ENCODE results near the gene TTC21A.
A peak's percentile ranks its signal among the peaks of the same experiment; 100 is the strongest.

Gene TTC21A

DNA sequence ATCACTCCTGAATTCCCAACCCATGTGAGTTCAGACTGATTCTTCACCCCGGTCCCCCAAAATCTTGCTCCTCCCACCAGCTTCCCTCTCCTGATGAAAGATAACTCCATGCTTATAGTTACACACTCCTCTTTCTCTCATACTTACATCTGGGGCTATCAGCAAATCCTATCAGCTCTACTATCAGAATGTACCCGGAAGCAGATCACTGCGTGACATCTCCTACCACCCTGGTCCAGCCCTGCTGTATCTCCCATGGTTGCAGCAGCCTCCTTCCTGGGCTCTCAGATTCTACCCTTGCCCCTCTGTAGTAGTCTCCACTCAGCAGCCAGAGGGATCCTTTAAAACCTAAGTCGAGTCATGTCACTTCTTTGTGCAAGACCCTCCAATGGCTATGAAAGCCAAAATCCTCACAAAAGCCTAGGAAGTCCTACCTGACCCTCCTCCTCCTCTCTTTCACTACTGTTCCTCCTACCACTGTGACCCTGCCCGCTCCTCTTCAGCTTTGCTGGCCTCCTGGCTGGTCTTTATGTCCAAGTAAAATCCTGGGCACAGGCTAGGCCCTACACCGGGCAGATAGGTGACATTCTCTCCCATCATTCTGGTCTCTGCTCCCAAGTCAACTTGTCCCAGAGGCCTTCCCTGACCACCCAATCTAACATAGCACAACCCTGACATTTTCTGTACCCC lies 68.7 kb downstream of the TTC21A start:
- Mint-ChIP-seq H3K4me1 (ENCODE audit: low read depth) (peaks cover 41% of the 10 kb centered on the region), H3K4me3 (no peak overlapping the region), H3K27me3 (ENCODE audit: low read depth) (peaks cover 4% of the 10 kb centered on the region), H3K9me3 (peaks cover 6% of the 10 kb centered on the region), H3K27ac (peak overlapping the region; percentile 28), H3K36me3 (ENCODE audit: low read depth) (peaks cover 9% of the 10 kb centered on the region)

DNA sequence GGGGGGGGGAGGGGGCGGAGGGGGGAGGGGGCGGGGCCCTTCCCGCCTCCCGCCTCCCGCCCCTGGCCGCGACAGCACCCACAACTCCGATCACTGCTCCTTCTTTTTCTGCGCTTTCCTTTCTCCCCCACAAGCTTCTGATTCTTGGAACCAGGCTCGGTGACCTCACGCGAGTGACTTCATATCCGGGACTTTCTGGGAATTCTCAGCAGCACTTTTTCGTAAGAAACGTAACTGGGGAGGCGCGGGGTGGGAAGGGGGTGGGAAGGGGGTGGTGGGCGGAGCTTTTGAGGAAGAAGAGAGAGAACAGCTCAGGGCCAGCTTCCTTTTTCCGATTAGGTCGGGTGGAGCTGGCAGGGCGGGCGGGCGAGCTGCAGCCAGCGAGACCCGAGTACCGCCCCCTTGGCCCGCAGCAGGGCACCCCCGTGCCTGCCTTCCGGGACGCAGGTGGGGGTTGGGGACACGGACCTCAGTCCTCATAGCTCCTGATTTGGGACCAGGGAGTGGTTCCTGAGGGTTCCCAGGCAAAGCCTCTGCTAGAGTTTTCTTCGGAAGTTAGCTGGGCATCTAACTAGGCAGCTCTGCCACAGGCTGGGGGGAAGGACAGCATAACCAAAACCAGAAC lies 70.3 kb downstream of the TTC21A start:
- Mint-ChIP-seq H3K36me3 (ENCODE audit: low read depth) (peaks cover 9% of the 10 kb centered on the region), H3K27me3 (ENCODE audit: low read depth) (peaks cover 4% of the 10 kb centered on the region), H3K4me3 (peak overlapping the region; percentile 64), H3K27ac (peak overlapping the region; percentile 80), H3K9me3 (peaks cover 6% of the 10 kb centered on the region), H3K4me1 (ENCODE audit: low read depth) (peaks cover 45% of the 10 kb centered on the region)

DNA sequence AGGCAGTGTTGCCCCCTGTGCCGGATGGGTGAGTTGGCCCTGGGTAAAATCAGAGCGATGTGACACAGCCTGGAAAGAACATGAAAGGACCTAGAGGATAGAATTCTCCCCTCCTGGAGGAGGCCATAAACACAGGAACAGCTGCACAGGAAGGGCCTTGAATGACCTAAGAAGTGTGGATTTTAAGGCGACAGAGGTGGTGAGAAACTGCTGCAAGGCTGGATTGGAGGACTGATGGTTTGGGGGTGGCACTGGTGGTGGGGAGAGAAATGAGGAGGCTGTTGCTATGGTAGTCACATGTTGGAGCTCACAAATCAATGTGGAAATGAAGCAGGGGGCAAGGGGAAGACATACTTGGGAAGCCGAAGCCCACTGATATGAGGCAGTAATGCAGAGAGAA lies 71.1 kb downstream of the TTC21A start:
- H3K4me3 Mint-ChIP-seq: peak overlapping the region; percentile 70
- H3K9me3 Mint-ChIP-seq: peaks cover 6% of the 10 kb centered on the region
- peaks cover 45% of the 10 kb centered on the region for H3K4me1 Mint-ChIP-seq (ENCODE audit: low read depth)
- H3K27ac Mint-ChIP-seq: peak overlapping the region; percentile 66
- H3K27me3 Mint-ChIP-seq (ENCODE audit: low read depth): peaks cover 4% of the 10 kb centered on the region
- H3K36me3 Mint-ChIP-seq (ENCODE audit: low read depth): peaks cover 9% of the 10 kb centered on the region

DNA sequence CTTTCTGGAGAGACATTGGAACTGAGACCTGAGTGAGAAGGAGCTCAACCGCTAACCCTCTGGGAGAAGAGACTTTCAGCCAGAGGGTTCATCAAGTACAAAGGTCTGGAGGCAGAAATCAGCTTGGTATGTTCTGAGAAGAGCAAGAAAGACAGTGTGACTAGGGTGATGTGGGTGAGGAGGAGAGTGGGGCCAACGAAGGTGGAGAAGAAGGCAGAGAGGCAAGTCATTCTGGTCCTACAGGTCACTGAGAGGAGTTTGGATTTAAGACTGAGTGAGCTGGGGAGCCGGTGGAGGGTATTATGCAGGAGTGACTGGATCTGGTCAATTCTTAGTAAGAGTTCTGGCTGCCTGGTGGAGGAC lies 72.7 kb downstream of the TTC21A start:
- Mint-ChIP-seq H3K27ac (peak overlapping the region; percentile 75), H3K4me1 (ENCODE audit: low read depth) (peaks cover 45% of the 10 kb centered on the region), H3K27me3 (ENCODE audit: low read depth) (no peaks in the 10 kb centered on the region), H3K9me3 (peaks cover 6% of the 10 kb centered on the region), H3K4me3 (peak overlapping the region; percentile 87), H3K36me3 (ENCODE audit: low read depth) (peaks cover 5% of the 10 kb centered on the region)

DNA sequence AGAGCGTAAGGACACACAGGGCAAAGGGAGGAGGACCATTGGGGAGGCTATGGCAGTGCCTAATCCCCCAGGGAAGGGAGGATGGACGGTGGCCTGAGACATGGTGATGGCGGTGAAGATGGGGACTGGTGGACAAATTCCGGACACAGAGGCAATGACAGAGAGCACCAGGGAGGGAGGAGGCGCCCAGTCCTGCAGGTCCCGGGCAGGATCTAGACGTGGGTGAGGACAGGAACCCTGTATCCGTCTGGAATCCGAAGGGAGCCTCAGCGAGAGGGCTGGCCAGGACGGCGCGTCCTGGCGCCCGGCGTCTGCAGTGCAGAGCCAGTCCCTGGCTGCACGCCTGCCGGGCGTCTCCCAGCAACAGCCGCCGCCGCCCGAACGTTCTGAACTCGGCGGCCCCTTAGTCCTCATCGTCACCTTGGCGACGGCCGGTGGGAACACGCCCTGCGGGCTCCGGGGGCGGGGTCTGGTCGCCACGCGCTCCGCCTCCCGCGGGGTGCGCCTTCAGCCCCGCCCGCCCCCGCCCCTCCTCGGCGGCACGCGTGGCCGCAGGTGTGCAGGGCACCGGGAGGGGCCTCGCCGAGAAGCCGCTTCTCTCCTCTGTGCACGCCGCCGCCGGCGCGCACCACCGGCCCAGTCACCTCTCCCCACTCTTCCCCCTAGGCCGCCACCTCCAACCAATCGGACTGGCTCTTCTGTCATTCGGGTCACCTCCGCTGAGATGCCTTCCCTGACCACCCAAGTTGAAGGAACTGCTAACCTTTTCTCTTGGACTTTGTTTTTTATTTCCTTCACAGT lies 73.3 kb downstream of the TTC21A start:
- Mint-ChIP-seq H3K27me3 (ENCODE audit: low read depth) (no peaks in the 10 kb centered on the region), H3K4me3 (peak overlapping the region; percentile 87), H3K36me3 (ENCODE audit: low read depth) (peaks cover 3% of the 10 kb centered on the region), H3K27ac (peak overlapping the region; percentile 75), H3K9me3 (peaks cover 4% of the 10 kb centered on the region), H3K4me1 (ENCODE audit: low read depth) (peaks cover 44% of the 10 kb centered on the region)

DNA sequence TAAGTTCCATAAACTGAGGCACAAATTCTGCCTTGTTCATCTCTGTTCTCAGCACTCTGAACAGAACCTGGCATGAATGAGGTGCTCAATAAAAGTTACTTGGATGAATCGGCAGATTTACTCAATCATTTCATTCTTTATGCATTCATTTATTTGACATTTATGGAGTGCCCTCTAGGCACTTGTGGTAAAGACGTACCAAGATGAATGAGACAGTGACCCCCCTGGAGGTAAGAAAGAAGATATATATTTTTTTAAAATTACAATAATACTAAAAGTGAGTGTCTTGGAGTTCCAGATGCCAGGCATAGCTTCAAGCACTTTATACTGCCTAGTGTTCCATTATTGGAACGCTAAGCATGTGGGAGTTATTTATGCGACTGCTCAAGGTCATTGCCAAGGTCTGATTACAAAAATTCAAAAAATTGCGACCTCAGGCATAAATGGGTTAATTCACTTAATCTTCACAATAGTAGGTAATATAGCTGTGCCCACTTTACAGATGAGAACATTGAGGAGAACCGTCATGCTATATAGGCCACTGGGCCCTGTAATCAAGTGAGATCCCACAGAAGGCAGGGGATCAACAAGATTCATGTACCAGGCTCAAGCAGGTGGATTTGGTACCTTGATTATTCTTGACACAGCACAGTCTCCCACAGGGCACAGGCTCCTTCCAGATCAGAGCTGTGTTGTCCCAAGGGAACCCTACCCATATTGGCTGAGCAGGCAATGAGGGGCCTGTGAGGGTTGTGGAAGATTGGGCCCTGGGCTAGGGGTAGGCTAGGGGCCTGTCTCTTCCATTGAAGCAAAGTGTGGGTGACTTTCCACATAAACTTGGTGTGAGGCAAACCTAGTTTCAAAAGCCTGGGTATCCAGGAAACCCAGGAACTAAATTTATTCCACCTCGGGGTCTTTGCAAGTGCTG lies 74.2 kb downstream of the TTC21A start:
- no peaks in the 10 kb centered on the region for H3K36me3 Mint-ChIP-seq (ENCODE audit: low read depth)
- H3K27me3 Mint-ChIP-seq (ENCODE audit: low read depth): no peaks in the 10 kb centered on the region
- H3K4me3 Mint-ChIP-seq: peak overlapping the region; percentile 72
- no peaks in the 10 kb centered on the region for H3K9me3 Mint-ChIP-seq
- H3K27ac Mint-ChIP-seq: peak overlapping the region; percentile 50
- peaks cover 35% of the 10 kb centered on the region for H3K4me1 Mint-ChIP-seq (ENCODE audit: low read depth)

DNA sequence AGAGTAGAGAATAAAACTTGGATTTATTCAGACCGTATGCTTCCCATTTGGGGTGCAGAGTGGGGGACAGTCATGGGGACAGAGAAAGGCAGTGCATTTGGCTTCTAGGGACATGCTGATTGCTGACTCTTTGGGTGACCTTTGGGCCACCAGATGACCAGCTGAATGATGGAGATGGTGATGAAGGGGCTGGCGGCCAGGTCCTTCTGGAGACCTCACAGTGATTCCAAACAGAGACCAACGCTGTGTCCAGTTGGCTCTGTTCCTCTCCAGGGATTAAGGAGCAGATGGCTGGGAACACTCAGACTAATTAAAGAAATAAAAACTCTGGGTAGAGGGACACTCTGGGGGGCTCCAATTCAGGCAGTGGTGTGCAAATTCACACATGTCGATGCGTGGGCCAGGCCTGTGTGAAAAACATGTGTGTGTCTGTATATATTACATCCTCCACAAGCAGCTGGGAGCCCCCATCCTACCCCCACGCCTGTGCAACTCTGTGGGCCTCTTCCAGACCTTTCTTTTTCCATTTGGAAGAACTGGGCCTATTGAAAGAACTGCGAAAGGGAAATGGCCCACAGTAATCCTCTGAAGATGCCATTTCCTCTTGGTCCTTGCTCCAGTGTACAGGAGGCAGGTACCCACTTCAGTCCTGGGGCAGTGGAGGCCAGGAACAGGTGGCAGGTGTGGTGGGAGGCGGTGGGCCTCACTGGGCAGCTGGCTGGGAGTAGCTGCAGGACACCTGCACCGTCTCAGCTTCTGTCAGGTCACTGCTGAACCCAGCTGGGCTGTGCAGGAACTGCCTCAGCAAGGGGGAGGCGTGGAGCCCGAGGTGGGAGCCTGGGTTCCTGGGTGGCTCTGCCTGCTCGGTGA lies 76.0 kb downstream of the TTC21A start:
- Mint-ChIP-seq H3K4me1 (ENCODE audit: low read depth) (peaks cover 28% of the 10 kb centered on the region), H3K27me3 (ENCODE audit: low read depth) (no peaks in the 10 kb centered on the region), H3K27ac (no peak overlapping the region), H3K9me3 (no peaks in the 10 kb centered on the region), H3K36me3 (ENCODE audit: low read depth) (no peaks in the 10 kb centered on the region), H3K4me3 (no peak overlapping the region)

DNA sequence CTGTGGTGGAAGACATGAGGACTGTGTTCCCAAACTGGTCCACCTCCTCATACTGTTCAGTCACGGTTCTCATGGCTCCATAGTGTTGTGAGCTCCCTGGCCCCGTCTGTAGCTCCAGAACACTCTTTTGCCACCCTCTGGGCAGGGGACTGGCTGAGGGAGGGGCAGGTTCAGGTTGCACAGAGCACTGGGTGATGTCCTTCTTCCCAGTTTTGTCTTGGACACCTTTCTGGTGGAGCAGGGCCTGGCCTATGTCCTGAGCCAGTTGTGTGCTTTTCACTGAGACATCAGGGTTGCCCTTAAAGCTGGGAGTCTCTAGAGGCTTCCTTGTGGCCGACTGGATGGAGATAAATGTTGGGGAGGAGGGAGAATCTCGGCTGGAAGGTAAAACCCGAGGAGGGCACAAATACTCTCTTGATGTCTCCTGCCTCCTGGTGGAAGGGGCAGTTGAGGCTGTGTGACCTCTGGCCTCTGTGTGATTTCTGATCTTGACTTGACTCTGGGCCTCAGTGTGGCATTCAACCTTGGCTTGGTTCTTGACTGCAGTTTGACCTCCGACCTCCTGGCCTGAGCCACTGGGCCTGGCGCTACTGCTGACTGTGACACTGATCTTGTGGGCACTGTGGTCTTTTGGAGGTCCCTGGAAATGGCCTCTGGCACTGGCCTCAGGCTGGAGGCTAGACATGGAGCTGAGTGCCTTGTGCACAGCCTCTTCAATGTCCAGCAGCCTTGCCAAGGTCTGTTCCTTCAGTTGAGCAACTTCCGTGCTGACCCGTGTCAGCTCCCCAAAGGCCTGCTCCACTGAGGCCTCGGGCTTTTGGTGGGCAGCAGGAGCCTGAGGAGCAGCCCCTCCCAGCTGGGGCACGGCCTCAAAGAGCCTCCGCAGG lies 76.8 kb downstream of the TTC21A start:
- no peaks in the 10 kb centered on the region for H3K27me3 Mint-ChIP-seq (ENCODE audit: low read depth)
- no peak overlapping the region for H3K4me3 Mint-ChIP-seq
- H3K9me3 Mint-ChIP-seq: no peaks in the 10 kb centered on the region
- peaks cover 19% of the 10 kb centered on the region for H3K4me1 Mint-ChIP-seq (ENCODE audit: low read depth)
- H3K36me3 Mint-ChIP-seq (ENCODE audit: low read depth): no peaks in the 10 kb centered on the region
- no peak overlapping the region for H3K27ac Mint-ChIP-seq

DNA sequence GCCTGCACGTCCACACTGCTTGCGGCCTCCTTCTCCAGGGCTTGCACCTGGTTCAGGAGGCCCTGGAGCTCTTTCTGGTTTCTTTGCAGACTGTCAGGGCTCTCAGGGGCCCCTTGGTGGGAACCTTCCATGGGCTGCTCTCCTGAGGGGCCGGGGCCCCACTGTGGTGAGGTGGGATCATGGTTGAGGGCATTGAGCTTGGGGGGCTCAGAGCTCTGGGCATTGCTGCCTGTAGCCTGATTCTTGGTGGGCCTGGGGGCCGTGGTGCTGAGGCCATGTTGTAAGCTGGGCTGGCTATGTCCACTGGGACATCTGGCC lies 77.4 kb downstream of the TTC21A start:
- no peaks in the 10 kb centered on the region for H3K36me3 Mint-ChIP-seq (ENCODE audit: low read depth)
- H3K27ac Mint-ChIP-seq: no peak overlapping the region
- H3K27me3 Mint-ChIP-seq (ENCODE audit: low read depth): no peaks in the 10 kb centered on the region
- H3K4me3 Mint-ChIP-seq: no peak overlapping the region
- H3K9me3 Mint-ChIP-seq: no peaks in the 10 kb centered on the region
- peaks cover 18% of the 10 kb centered on the region for H3K4me1 Mint-ChIP-seq (ENCODE audit: low read depth)

DNA sequence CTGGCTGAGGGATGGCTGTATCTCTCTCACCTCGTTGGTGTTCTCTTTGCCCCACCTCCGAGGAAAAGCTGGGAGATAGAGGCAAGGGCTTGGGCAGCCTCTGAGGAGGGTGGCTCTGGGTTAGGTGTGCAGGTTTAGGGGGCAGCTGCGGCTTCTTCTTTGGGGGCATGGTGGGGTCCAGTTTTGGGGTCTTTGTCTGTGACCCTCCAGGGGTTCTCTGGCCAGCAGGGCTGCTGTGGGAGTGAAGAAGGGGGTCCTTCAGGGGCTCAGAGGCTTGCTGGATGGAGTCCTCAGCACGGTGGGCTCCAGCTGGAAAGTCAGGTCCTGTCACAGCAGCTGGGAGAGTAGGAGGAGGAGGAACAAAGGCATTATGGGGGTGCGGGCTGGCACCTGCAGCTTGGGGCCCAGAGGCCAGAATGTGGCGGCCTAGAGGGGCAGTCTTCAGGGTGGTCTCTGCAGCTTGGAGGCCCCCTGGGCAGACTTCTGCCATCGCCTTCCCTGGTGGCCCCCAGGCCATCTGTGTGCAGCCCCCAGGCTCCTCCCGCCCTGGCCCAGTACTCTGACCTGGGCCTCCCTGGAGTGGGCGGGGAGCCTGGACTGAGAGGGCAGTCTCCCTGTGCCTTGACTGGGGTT lies 78.0 kb downstream of the TTC21A start:
- H3K9me3 Mint-ChIP-seq: no peaks in the 10 kb centered on the region
- H3K27ac Mint-ChIP-seq: no peak overlapping the region
- H3K4me3 Mint-ChIP-seq: no peak overlapping the region
- peaks cover 16% of the 10 kb centered on the region for H3K4me1 Mint-ChIP-seq (ENCODE audit: low read depth)
- no peaks in the 10 kb centered on the region for H3K36me3 Mint-ChIP-seq (ENCODE audit: low read depth)
- H3K27me3 Mint-ChIP-seq (ENCODE audit: low read depth): no peaks in the 10 kb centered on the region

DNA sequence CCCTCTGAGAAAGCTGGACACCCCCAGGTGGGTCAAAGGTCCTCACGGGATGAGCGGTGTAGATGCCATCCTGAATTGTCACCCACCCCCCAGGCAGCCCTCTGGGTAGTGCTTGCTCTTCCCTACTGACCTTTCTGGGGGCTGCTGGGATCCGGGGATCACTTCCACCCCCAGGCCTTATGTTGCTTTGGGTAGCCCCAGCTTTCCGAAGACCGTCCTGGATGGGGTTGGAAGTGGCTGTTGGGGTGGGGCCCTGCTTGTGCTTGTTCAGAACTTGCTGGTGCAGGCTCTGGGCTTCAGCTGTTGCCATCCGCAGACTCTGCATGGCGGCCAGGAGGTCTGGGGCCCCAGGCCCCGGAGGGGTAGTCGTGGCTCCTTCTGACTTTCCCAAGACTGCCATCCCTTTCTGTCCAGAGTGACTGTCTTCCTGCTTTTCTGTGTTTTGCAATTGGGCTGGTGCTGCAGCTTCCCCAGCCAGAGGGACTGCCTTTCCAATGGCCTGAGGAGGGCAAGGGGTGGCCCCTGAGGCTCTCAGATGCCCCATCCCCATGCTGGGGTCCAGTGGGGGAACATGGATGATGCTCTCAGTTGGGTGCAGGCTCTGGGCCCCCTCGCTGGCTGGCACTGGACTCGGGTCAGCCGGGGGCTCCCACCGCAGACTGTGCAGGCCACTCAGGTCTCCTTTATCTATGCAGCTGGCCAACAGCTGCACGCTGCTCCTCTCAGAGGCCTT lies 78.6 kb downstream of the TTC21A start:
- H3K9me3 Mint-ChIP-seq: no peaks in the 10 kb centered on the region
- H3K4me1 Mint-ChIP-seq (ENCODE audit: low read depth): peaks cover 19% of the 10 kb centered on the region
- H3K36me3 Mint-ChIP-seq (ENCODE audit: low read depth): no peaks in the 10 kb centered on the region
- H3K4me3 Mint-ChIP-seq: no peak overlapping the region
- no peak overlapping the region for H3K27ac Mint-ChIP-seq
- no peaks in the 10 kb centered on the region for H3K27me3 Mint-ChIP-seq (ENCODE audit: low read depth)

DNA sequence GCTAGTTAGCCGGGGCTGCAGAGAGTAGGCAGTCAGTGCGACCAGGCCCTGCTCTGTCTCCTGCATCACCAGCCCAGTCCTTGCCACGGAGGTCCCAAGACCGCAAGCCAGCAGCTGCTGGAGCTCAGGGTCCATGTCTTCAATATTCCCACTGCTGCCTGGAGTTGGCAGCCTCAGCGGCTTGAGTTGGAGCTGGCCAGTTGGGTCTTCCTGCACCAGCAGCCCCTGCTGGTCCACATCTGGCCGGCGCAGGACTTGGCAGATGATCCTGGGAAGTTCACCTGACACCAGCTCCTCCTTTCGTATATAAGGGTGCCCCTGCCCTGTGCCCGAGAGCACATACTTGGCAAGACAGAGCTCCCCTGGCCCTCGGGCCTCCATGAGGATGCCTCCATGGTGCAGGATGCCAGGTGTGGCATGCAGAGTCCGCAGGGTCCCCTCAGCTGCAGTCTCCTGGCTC lies 79.2 kb downstream of the TTC21A start:
- no peaks in the 10 kb centered on the region for H3K9me3 Mint-ChIP-seq
- H3K36me3 Mint-ChIP-seq (ENCODE audit: low read depth): no peaks in the 10 kb centered on the region
- no peak overlapping the region for H3K27ac Mint-ChIP-seq
- H3K4me3 Mint-ChIP-seq: no peak overlapping the region
- H3K27me3 Mint-ChIP-seq (ENCODE audit: low read depth): no peaks in the 10 kb centered on the region
- peaks cover 17% of the 10 kb centered on the region for H3K4me1 Mint-ChIP-seq (ENCODE audit: low read depth)

Measured in T-helper 1 cell treated with Interleukin-12 subunit alpha and Interleukin-12 subunit beta and Interleukin-4 antibody, amounts not matched to agents 30 μg/mL and 1 μg/mL, for 36 hours (primary cell).